Limb (tissue), 2 donors: Measurements from ENCODE around the gene TCF4.
A peak's percentile ranks its signal among the peaks of the same experiment; 100 is the strongest.

Source experiments
- DNase-seq, 2 donors: peaks; one replicate each; pipeline ENCODE4 v3.0.0-alpha.2; 2016; ENCODE audit errors: extremely low spot score in 2 of 2

Gene TCF4

DNA sequence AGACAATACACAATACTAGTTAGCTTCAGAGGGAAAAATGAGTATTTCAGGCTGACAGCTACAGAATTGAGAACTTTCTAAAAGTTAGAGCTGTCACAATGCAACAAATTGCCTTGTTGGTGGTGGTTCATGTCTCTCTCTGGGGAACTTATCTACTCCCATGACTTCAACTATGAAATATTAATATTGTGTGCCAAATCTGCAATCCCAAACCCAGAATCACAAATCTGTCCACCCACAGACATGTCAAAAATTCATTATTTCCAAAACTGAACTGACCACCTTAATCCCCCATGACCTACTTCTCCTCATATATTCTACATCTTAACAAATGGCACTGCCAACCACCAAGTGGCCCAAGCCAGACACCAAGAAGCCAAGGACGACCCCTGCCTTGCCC, 143.5 kb downstream of the TCF4 start:
- no peak for DNase-seq

DNA sequence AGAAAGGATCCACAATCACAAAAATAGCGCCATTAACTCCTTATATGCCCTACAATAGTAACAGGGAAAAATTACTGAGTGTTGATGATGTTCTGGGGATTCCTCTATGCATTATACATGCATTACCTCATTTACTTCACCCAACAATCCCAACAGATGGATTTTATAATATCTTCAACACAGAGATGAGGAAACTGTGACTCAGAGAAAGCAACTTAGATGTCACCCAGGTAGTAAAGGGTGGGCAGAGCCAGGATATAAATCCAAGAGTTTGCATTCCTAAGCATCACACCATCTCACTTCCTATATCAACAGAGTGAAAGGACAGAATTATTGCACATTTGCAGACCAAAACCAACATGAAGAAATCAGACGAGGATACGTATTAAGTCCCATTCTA, 144.2 kb downstream of the TCF4 start:
- DNase-seq, result no peak

- no peak for DNase-seq
These were observed 145.4 kb downstream of the TCF4 start for GRCh38 chr18:55442561-55442960.

DNA sequence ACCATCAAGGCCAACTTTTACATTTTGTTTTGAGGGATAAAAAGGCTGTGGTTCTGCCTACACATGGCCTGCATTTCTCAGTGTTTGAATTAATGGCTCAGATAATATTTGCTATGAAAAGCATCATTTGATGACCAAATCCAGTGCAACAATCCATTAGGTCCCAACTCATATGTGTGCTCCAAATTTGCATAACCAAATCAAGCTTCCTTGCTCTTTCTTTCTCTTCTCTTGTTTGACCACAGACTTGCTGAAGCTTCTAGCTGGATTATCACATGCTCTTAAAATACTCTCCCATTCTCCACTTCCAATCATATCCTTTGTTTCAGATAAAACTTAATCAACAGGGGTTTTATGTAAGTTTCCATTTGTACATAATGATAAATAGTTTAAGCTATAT, 147.0 kb downstream of the TCF4 start:
- no peak for DNase-seq

- DNase-seq, result no peak
These were observed 148.9 kb downstream of the TCF4 start for GRCh38 chr18:55439056-55439455.

DNA sequence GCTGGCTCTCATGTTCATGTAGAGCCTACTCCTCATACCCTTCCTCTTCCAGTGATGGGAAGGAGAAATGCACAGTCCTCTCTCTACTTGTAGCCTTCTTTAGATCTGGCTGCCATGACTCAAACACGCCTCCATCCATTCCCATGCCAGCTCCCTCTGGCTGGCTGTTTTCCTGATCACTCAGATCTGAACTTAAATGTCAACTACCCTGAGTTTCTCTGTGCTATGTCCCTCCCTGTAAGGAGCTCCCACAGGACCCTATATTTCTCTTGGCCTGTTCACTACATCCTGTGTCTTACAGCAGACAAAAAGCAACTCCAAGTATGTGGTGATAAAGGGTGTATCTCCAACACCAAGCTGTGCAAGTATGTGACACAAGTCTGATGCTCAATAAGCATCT, 152.4 kb downstream of the TCF4 start:
- no peak for DNase-seq

GRCh38 chr18:55433648-55434047, 154.3 kb downstream of the TCF4 start:
- DNase-seq, result no peak

GRCh38 chr18:55433140-55433539, 154.9 kb downstream of the TCF4 start:
- DNase-seq, result no peak

DNA sequence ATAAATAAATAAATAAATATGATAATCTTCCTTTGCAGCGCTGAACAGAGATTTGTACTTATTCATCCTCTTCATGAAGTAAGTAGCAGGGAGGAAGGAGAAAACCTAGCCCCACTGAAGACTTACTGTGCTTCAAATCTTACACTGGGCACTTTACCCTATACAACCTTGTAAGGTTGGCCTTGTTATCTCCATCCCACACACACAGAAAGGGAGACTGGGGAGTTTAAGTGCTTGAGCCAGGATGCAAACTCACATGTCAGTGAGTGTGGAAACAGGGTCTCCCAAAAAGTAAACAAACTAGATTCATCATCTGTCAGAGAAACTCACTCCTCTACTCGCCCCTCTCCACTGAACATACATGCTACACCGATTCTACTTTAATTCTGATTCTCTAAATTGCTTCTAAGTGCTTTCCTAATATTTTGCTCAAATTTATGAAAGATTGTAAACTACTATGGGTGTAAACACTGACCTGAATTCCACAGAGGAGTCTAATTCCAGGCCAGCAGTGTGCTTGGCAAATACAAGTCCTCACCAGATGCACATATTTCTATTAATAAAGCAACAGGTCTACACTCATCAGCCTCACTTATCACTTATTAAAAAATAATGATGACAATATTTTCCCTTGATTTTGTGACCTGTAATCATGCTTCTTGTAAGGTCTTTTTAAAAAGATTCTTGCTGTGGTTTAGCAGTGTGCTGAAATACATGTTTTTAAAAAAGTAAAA, 155.5 kb downstream of the TCF4 start:
- DNase-seq, result no peak

GRCh38 chr18:55430026-55430425, 158.0 kb downstream of the TCF4 start:
- no peak for DNase-seq

DNA sequence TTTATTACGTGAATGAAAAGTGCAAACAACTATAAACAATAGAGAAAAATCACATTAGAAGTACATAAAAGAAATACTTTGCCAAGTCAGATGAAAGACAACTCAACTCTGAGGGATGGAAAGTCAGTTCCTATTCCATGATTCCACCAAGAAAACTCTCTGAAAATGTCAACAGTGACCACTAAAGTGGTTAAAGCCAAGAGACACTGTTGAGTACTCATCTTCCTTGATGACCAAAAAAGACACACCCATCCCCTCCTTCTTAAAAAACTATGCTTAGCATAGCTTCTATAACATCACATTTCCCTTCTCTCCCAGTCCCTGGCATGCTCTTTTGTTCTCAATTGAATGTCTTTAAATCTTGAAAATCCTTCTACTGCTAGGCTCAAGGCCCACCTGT, 160.0 kb downstream of the TCF4 start:
- no peak for DNase-seq

DNA sequence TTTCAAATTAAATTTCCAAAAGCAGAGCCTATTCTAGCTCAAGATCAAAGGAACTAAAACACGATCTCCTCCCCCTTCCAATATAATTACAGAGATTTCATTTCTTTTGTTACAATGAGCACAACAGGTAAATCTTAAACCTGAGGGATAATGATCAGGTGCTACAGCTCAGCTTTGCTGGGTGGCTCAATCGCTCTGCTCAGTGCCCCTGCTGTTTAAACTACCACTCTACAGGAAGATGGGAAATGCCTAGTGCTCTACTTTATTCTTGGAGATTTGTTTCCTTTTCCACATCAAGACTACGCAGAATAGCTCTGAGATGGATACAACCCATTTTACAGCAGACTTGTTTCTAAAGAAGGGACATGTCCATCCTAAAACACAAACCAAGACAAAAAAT, 162.3 kb downstream of the TCF4 start:
- DNase-seq, result no peak

DNA sequence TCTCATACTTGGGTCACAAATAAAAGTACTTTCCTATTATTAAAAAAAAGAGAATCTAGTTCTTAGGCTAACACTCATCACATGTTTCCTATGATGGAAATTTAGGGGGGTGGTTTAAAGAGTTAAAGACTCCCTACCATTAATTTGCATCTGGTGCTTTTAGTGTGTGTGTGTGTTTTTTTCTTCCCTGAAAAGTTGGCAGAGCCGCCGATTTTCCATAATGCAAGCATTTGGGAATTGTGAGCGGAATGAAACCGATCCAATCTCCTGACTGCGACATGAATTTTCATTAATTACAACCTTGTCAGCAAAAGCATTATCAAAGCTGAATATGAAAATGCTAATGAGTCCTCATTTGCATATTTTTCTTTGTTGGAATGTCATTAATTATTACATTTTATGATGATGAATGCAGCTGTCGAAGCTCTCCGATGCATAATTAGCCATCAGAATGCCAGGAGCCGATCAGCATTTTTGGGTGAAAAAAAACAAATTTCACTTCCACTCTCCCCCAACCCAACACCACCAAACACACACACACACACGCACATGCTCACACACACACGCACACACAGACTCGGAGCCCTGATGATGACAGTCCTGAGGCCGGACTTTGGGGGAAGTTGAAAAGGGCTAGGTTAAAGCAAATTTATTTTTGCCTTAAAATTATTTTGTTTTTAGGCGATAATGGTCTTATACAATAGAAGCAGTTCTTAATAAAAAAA, 165.4 kb downstream of the TCF4 start:
- DNase-seq, result peak; percentile 76 to 82

DNA sequence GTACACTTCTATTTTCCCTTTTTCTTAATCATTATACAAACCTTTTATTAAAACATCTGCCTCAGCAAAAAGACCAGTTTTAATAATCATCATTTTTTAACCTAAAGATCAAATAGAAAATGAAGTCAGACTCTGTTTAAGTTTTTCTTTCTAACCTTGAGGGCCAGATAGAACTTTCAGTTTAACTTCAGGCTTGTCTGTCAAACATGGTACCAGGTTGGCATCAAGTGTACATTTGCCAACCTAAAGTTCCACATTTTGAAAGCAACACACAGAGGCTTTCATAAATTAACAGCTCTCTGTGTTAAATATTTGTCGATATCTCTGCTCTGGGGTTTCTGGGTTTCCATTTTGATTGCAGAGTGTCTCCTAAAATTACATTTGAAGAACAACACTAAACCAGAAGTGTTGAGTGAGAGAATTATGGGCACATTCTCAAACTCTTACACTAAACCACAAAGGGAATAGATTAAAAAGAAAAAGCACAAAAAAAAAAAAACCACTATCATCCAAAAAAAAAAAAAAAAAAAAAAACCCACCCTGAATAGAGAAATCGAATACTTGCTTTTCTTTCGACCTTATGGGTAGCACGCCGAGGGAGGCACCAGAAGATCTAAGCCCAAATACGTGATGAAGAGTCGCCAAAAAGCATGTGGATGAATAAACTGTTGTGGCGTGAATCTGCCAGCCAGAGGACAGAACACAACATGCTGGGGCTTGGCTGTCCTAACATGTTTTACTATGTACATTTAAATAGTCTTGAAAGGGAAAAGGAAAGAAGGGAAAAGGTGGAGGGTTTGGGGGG, 166.2 kb downstream of the TCF4 start:
- no peak for DNase-seq

DNA sequence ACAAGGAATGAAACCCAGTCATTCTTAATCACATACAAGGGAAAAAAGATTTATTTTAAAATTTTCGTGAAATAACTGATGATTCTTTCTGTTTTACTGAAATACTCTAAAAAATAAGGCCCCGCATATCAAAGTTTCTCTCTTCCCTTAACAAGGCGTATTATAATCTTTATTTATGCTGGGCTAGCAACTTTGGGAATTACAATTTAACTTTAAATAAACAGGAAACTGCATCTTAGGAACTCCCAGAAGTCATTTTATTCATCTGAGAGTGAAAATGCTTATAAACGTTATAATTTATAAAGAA, 166.7 kb downstream of the TCF4 start:
- DNase-seq, result no peak

- no peak for DNase-seq
These were observed 167.2 kb downstream of the TCF4 start for GRCh38 chr18:55420665-55421307.

- DNase-seq, result peak in 1 of 2 donors; percentile 32
These were observed 167.9 kb downstream of the TCF4 start for GRCh38 chr18:55419947-55420664.

DNA sequence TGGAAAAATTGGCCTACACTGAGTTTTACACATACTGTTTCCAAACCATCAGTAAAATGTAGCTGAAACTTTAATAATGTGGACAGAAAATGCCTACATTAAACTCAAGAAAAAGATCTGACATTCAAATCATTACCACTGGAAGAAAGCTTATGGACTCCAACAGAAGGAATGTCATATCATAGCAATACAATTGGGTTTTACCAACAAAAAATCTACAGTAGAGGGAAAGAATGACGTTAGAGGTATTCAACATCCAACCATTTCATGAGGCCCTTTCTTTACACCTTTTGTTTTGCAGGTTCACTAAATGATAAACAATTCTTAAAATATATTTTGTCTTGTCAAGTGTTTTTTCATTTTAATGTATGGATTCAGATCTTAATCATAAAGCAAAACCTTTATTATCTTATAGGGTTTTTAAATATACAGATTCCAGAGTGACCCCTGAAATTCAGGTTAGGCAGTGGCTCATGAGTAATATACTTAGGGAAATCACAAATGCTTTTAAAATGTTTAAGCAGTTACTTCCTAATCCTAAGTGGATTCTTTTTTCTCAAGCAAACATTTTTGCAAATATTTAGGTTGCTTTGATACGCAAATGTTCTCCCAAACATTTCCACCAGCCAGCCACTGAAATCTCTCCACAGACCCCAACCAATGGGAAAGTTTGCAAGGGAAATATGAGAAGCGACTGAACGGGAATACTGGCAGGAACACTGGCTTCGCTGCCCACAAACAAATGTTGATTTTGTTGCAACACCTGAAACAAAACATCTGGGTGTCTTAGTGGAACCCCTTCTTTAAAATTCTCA, 168.7 kb downstream of the TCF4 start:
- DNase-seq, result no peak

DNA sequence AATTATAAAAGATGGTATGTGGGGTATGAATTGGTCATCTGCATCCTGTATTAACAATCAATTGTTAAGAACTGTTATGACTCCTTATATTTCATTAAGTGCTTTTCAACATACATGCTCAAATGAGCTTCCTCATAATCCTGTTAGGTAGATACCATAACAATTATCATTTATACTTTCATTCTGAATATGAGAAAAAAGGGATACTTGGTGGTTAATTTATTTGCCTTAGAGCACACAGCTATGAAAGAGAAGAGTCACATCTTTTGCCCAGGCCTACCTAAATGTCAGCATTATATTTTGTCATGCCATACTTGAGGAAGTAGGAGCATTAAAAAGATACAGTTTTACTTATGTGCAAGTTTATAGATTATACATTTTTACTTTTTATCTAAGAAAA, 169.6 kb downstream of the TCF4 start:
- DNase-seq, result no peak

DNA sequence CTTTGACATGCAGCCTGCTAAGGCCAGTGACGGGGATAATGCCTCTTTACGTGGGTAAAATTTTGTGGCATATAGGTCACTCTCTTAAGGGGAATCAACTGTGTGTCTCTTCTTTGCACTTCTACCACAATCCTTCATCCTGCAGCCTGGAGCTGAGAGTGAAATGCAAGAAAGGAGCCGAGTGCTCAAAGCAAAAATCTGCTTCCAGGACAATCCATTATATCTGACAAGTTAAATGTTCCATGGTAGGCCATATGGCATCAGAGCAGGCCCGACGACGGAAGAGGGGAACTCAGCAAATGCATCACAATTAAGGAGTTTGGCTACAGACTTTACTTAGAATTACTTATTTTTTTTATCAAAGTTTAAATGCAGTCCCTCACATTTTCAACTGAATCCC, 171.2 kb downstream of the TCF4 start:
- DNase-seq, result no peak
